Erythroblast (primary cell): Measurements from ENCODE around the gene CRYGA.

ENCODE experiments used
- GATA1 ChIP-seq: IDR thresholded peaks from 2 replicates; pipeline ENCODE4 v1.6.1; 2011; ENCODE audit warnings: low read depth, mild to moderate bottlenecking, control low read depth, low read length, moderate library complexity
- POLR2A ChIP-seq: IDR thresholded peaks from 2 replicates; pipeline ENCODE4 v1.6.1; 2011; ENCODE audit warnings: mild to moderate bottlenecking, low read length

GRCh38 chr2:208135794-208136715, 27.3 kb downstream of the CRYGA start:
- no peak for TF ChIP-seq POLR2A
- TF ChIP-seq GATA1 = no peak
